Heart left ventricle (tissue), 16 donors: Measurements from ENCODE around the gene C1orf116. TPM values are rescaled to one million over a fixed set of nuclear protein-coding genes. Genes with fewer than 3 reads are reported as not detected.

Experiments used
- ATAC-seq, 4 donors: fragments of 200-7000 bp; cut with Tn5 transposase; one replicate each; pipeline ENCODE4 v1.9.1; 2020 to 2022; ENCODE audit warnings: moderate library complexity in 4 of 4, mild to moderate bottlenecking in 3 of 4, moderate number of reproducible peaks in 1 of 4
- DNase-seq, 5 donors: peaks; one replicate each; pipeline ENCODE4 v3.0.0-alpha.2; 2020
- H3K27ac ChIP-seq, 12 donors: fragments of 200-600 bp; sonication (generic) in 4 of 12; one replicate each; pipeline versions ENCODE4 v1.5.0 to v1.8.0; 2016 to 2022; ENCODE audit warnings: mild to moderate bottlenecking in 2 of 12
- H3K27me3 ChIP-seq, 9 donors: fragments of 200-600 bp; sonication (generic) in 2 of 9; one replicate each; pipeline versions ENCODE4 v1.5.1 to v1.8.0; 2016 to 2022; ENCODE audit warnings: mild to moderate bottlenecking in 3 of 9
- H3K36me3 ChIP-seq, 9 donors: fragments of 200-600 bp; sonication (generic) in 2 of 9; one replicate each; pipeline versions ENCODE4 v1.5.0 to v1.8.0; 2018 to 2022; ENCODE audit warnings: mild to moderate bottlenecking in 2 of 9
- H3K4me1 ChIP-seq, 12 donors: fragments of 200-600 bp; sonication (generic) in 4 of 12; one replicate each; pipeline versions ENCODE4 v1.5.0 to v1.8.0; 2016 to 2022; ENCODE audit warnings: mild to moderate bottlenecking in 3 of 12
- H3K4me3 ChIP-seq, 12 donors: fragments of 200-600 bp; sonication (generic) in 4 of 12; one replicate each; pipeline versions ENCODE4 v1.5.0 to v1.8.0; 2017 to 2022; ENCODE audit warnings: mild to moderate bottlenecking in 9 of 12, moderate library complexity in 4 of 12
- H3K9me3 ChIP-seq, 12 donors: fragments of 200-600 bp; sonication (generic) in 4 of 12; one replicate each; pipeline versions ENCODE4 v1.5.0 to v1.8.0; 2016 to 2022; ENCODE audit warnings: mild to moderate bottlenecking in 1 of 12
- POLR2A ChIP-seq, 2 donors: fragments of 450-650 bp; IDR thresholded peaks; one replicate each; pipeline ENCODE4 v1.6.1; 2017; ENCODE audit warnings: antibody characterized with exemption in 2 of 2, mild to moderate bottlenecking in 2 of 2, moderate library complexity in 2 of 2
- WGBS, 4 donors: extraction: QIAGEN DNeasy Blood & Tissue Kit in 2 of 4; methylation state at CpG; one replicate each; pipeline versions ENCODE4 v1.1.5 to v1.1.7; 2013 to 2018; 5-methylcytosine and 5-hydroxymethylcytosine counted together
- intact Hi-C, 10 donors: fragments of 100-400 bp; cut with DNase I; formaldehyde crosslinking; loops; one replicate each; pipeline versions ENCODE4 v1.11.1 to v1.14.2; 2022
- polyA plus RNA-seq, 2 donors: library from polyadenylated mRNA; stranded (reverse); fragments of 200-250 nt; gene quantifications; one replicate each; pipeline ENCODE4 v1.2.3, GENCODE V29; 2013
- total RNA-seq, 9 donors: library from RNA; depleted of rRNA in 2 of 9; stranded (reverse); fragments of >200 nt in 2 of 9; fragmentation: NEBNext Ultra II Directional in 3 of 9; extraction: Animal tissue kit (Norgen Biotek cat#: 25700) in 3 of 9; gene quantifications; one replicate each; pipeline versions ENCODE4 v1.1.0 to v1.2.4, GENCODE V29; 2016 to 2023
- TF ChIP-seq, protein P1 (sequence below), 12 donors: fragments of 200-600 bp; sonication (generic) in 4 of 12; IDR thresholded peaks; one replicate each; pipeline versions ENCODE4 v1.5.0 to v1.8.0; 2018 to 2022; ENCODE audit warnings: antibody characterized with exemption in 12 of 12, mild to moderate bottlenecking in 5 of 12
- donor health status: ischemic (EF 13 %, LVEDD 7.1; RV severe dilation, severe dysfunction).
- donor health status: healthy with polysubstance abuse.
- donor health status: DM: no; HTN: yes; CAD: no.
- donor health status: DM: no; HTN: no; CAD: no.
- donor health status: ischemic (EF 25% LVEDD 6.9; RV normal size, moderate dysfunction).
- donor health status: ischemic (EF 25% LVEDD 5.7; RV mildly dilated, moderate dysfunction).
- donor health status: healthy.
- donor health status: DM: yes; HTN: yes; CAD: no.
- donor health status: ischemic (EF 35%, LVEDD 5.7; RV mildly dilated, moderate dysfunction).
- donor health status: nonischemic (EF 11% LVEDD 7.7; RV severe dilation, severe dysfunction).
- donor health status: DM: yes; HTN: yes; CAD: no.
- donor health status: PGD.
- donor health status: ischemic (EF 29% LVEDD 5.4; RV normal size, mild dysfunction).
- donor health status: nonischemic (EF 23%, LVEDD 6.1; RV moderate dilation, normal function).

C1orf116 gene
- total and polyA plus RNA-seq, 11 donors, result 0.08 to 3.3 (median 0.60) TPM

DNA sequence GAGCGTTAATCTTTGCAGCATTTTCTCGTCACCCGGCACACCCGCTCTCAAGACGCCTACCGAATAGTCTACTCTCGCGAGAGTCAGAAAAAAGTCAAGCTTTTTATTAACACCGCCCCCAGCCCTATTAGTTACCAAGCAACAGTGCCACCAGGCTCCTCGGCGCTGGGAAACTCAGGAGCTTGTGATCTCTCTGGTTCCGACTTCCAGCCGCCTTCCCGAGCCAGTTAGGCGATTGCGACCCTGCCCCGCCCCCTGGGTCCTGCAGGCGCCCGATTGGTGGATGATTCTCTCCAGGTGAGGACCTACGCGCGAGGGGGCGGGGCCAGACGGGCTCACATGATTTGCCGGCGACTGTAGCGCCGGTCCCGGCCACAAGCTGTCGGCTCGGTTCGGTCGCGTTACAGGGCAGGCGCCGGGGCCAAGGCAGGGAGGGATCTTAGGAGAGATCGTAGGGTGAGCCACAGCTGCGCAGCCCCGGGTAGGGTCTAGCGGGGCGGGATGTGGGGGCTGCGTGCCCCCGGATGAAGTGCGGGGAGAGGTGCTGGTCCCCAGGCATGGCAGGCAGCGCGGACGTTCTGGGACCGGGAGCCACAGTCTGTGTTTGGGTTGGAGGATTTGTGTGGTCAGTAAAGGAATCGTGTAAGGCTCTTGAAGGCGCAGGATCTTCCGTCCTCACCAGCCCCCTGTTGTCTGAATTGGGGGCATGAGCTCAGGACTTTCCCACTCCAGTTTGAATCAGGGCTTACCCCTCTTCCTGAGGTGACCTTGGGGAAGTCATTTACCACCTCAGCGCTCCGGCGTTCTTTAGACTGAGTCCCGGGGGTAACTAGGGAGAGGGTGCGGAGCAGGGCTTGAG, 20.6 kb upstream of the C1orf116 start, which contains the start of gene PFKFB2:
TSS of gene PFKFB2 (plus strand) at position 365 of the 859 bp plus-strand sequence. CDS start 1,443 bp downstream, outside the sequence.
- Histone ChIP-seq H3K36me3 (peaks cover 0 to 20% (median 14%) of the 10 kb centered on the region in 9 donors), H3K4me3 (peak within 1 kb of the TSS; percentile 37 to 83 (median 70)), H3K4me1 (peaks cover 0 to 80% (median 40%) of the 10 kb centered on the region in 12 donors), H3K9me3 (no peaks in the 10 kb centered on the region), H3K27me3 (no peaks in the 10 kb centered on the region), H3K27ac (peak within 1 kb of the TSS; percentile 68 to 97 (median 92))
- DNase-seq (peak; percentile 96 to 98 (median 96)), ATAC-seq (peak; percentile 85 to 93 (median 91))
- intact Hi-C loops, result loop anchor here in 1 of 10 donors (10.0 kb wide), 1 partner anchor 262 kb away; no protein-coding TSS in a partner anchor
- TF ChIP-seq POLR2A (IDR thresholded peaks at IDR 0.05), result peak; percentile 83 to 95
- TF ChIP-seq, protein P1, sequence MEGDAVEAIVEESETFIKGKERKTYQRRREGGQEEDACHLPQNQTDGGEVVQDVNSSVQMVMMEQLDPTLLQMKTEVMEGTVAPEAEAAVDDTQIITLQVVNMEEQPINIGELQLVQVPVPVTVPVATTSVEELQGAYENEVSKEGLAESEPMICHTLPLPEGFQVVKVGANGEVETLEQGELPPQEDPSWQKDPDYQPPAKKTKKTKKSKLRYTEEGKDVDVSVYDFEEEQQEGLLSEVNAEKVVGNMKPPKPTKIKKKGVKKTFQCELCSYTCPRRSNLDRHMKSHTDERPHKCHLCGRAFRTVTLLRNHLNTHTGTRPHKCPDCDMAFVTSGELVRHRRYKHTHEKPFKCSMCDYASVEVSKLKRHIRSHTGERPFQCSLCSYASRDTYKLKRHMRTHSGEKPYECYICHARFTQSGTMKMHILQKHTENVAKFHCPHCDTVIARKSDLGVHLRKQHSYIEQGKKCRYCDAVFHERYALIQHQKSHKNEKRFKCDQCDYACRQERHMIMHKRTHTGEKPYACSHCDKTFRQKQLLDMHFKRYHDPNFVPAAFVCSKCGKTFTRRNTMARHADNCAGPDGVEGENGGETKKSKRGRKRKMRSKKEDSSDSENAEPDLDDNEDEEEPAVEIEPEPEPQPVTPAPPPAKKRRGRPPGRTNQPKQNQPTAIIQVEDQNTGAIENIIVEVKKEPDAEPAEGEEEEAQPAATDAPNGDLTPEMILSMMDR (IDR thresholded peaks at IDR 0.05), result peak in 5 of 12 donors; percentile 18 to 33 (median 22)
- 1 to 6% (median 3%) methylated on average over 25 to 56 of the region's 56 CpGs for WGBS, 4 donors

DNA sequence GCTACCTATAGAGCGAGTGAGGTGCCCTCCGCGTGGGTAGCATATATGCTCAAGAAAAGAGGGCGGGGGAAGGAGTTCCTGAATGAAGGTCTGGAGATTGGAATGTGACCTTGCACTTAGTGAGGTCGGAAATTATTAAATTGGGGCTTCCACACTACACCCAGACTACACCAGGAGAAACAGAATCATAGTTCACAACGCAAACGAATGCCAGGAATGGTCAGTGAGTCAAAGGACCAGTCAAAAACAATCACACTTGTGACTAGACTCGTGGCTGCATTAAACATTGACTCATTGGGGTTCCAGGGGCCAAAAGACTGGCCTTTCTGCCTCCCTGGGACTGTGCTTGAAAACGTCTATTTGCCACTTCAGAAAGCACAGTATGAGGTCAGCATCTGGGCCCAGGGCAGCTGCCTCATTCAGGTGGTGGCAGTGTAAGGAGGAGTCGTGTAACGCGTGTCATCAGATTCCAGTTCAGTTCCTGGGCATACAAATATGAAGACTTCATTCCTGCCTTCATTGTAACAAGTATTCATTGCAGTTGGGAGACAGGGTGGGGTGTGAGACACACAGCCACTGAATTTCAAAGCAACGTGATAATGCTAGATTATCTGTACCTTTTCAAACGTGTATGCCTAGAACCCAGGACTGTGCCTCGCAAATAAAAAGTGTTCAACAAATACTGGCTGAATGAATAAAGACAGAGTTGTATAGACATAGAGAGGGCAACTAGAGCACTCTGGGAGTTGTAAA, 18.8 kb upstream of the C1orf116 start, which contains the start of gene YOD1:
TSS of gene YOD1 (minus strand) at position 18 of the 753 bp plus-strand sequence. CDS start 178 bp downstream, outside the sequence.
- H3K4me1 ChIP-seq, result peaks cover 3 to 80% (median 49%) of the 10 kb centered on the region in 12 donors
- DNase-seq (no peak), ATAC-seq (no peak)
- H3K36me3 ChIP-seq, result peaks cover 0 to 32% (median 17%) of the 10 kb centered on the region in 9 donors
- no peaks in the 10 kb centered on the region for H3K27me3 ChIP-seq
- H3K27ac ChIP-seq, result peak within 1 kb of the TSS; percentile 55 to 97 (median 92)
- 44 to 62% (median 51%) methylated on average over 15 of the region's 15 CpGs for WGBS, 4 donors
- peak within 1 kb of the TSS; percentile 74 to 99 (median 90) for H3K4me3 ChIP-seq
- no peaks in the 10 kb centered on the region for H3K9me3 ChIP-seq
- TF ChIP-seq, protein P1 (IDR thresholded peaks at IDR 0.05), result no peak
- no peak for TF ChIP-seq POLR2A (IDR thresholded peaks at IDR 0.05)
- intact Hi-C loops, result loop anchor here in 4 of 10 donors (2.0 to 10.0 kb wide), 2 partner anchors 25 to 263 kb away; no protein-coding TSS in a partner anchor

DNA sequence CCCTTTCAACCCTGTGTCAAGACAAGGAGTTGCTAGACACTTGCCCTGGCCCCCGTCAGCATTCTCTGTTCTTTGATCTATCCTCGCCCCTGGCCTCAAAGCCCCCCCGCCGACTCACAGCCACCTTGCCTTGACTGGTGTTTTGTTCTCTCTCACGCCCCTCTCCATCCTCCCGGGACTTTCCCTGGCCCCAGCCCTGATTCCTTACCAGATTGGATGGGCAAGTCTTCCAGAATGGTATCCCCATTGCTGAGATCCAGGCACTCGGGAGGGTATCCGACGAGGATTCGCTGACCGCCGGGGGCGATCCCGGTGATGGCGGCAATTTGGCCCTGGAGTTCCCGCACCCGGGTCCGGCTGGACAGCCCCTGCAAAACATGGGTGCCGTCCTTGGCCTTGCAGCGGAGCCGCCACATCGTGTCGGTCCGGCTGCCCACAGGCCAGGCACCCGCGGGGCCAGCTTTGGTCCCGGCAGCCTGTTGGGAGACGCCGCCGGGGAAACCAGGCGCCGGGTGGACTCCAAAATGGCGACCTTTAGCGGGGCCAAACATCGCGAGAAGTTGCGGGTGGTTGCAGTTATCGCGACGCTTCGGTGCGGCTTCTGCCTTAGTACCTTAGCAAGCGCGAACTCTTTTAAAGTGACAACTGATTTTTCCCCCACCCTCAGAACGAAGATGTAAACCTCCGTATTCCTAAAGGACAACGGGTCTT, 18.1 kb upstream of the C1orf116 start:
- DNase-seq (peak; percentile 92 to 96 (median 93)), ATAC-seq (peak; percentile 41 to 66 (median 62))
- intact Hi-C loops, result loop anchor here in 5 of 10 donors (1.0 to 10.0 kb wide), 4 partner anchors 26 to 264 kb away; no protein-coding TSS in a partner anchor
- Histone ChIP-seq H3K4me3 (peak overlapping the region; percentile 74 to 99 (median 90)), H3K36me3 (peaks cover 0 to 39% (median 17%) of the 10 kb centered on the region in 9 donors), H3K27me3 (no peaks in the 10 kb centered on the region), H3K27ac (peak overlapping the region; percentile 55 to 97 (median 92)), H3K4me1 (peaks cover 3 to 80% (median 55%) of the 10 kb centered on the region in 12 donors), H3K9me3 (no peaks in the 10 kb centered on the region)
- 0 to 2% (median 1%) methylated on average over 30 to 47 of the region's 47 CpGs for WGBS, 4 donors
- TF ChIP-seq POLR2A (IDR thresholded peaks at IDR 0.05), result peak in 1 of 2 donors; percentile 39
- TF ChIP-seq, protein P1 (IDR thresholded peaks at IDR 0.05), result peak in 1 of 12 donors; percentile 23
